HG03039 (cell line): ENCODE data around the gene ZNF407.

ENCODE experiments used
- ATAC-seq: cut with Tn5 transposase; IDR thresholded peaks from one replicate; pipeline ENCODE4 v1.9.1; 2021; ENCODE audit warnings: mild to moderate bottlenecking, moderate library complexity; ENCODE audit not compliant: unreplicated experiment

ZNF407 gene

GRCh38 chr18:74784752-74785151 is 187.1 kb downstream of the ZNF407 start:
- no peak for ATAC-seq

DNA sequence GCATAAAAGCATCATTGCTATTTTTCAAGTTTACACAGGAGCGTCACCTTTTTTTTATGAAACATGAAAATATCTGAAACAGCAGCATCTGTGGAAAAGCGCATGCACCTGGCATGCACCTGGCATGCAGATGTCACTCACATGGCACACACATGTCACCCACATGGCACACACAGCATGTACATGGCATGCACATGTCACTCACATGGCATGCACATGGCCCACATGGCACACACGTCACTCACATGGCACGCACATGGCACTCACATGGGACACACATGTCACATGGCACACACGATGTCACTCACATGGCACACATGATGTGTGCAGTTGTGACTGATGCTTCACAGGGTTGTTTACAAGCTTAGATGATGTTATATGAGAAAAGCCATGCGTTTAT is 188.0 kb downstream of the ZNF407 start:
- ATAC-seq = no peak

GRCh38 chr18:74788657-74789056 is 191.0 kb downstream of the ZNF407 start:
- ATAC-seq = no peak

DNA sequence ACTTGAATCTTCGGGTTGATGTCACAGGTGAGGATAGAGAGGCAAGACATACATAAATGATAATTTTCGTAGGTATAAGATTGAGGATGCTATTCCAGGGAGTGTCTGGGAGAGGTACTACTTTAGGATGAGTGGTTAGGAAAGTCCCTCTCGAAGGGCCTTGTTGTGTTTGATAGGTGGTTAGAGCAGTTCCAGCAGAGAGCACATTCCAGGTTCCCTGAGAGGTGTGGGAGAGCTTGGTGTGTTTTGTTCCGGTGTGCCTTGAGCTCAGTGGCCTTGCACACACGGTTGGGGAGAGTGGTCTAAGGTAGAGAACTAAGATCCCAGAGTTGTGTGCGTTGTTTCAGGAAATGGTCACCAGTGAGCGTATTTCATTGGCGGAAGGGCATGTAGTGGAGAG is 191.4 kb downstream of the ZNF407 start:
- ATAC-seq = no peak

- ATAC-seq = no peak
These were observed 192.8 kb downstream of the ZNF407 start for GRCh38 chr18:74790451-74790850.

- ATAC-seq = no peak
These were observed 194.0 kb downstream of the ZNF407 start for GRCh38 chr18:74791501-74792194.

DNA sequence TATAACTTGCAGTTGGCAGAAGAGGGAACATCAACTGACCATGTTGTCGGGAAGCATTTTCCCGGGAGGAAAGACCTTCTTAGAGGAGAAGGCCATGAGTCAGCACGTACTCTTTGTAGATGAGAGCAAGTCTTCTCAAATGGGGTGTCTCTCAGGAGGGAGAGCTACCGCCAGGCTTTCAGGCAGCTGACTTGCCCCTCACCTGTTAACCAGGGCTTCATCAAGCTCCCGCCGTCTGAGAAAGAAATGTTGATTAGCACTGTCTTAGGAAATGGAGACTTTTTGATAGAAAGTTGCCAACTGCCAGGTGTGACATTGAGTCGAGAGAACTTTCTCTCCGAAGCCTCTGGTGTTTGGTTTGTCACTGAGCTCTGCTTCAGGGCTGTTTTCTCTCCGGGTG is 196.1 kb downstream of the ZNF407 start:
- ATAC-seq = no peak

DNA sequence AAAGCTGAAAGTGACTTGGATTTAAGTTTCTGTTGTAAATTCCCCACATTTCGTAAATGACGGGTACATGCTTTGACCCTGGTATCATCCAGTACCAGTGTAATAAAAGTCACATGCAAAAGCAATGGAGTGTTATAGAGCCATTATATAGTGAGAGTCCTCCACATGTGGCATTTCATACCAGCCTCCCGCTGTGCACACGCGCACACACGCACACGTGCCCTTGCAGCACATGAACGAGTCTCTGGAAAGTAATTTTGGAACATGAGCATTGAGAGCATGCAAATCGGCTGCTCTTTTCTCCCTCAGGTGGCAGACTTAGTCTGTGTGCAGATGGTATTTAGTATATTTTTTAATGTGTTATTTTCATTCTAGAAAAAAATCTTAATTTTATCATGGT is 198.1 kb downstream of the ZNF407 start:
- no peak for ATAC-seq

DNA sequence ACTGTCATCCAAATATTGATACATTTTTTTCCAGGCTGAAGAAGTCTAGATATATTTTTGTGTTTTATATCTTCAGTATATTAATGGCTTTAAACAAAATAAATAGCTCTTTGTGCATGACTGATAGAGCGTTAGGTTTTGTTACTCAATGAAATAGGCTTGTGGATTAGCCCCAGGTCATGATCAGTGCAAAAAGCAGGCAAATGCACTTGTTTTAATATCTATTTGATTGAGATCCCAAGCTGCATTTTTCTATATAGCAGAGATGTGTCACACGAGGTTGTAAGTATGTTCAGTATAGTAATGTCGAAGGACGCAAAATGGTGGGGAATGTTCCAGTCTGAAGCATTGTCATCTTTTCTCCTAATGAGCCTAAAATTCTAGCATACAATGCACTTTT is 198.5 kb downstream of the ZNF407 start:
- ATAC-seq = no peak

GRCh38 chr18:74796841-74797576 is 199.3 kb downstream of the ZNF407 start:
- ATAC-seq = peak; percentile 97

GRCh38 chr18:74797577-74798151 is 200.0 kb downstream of the ZNF407 start:
- peak; percentile 17 for ATAC-seq

DNA sequence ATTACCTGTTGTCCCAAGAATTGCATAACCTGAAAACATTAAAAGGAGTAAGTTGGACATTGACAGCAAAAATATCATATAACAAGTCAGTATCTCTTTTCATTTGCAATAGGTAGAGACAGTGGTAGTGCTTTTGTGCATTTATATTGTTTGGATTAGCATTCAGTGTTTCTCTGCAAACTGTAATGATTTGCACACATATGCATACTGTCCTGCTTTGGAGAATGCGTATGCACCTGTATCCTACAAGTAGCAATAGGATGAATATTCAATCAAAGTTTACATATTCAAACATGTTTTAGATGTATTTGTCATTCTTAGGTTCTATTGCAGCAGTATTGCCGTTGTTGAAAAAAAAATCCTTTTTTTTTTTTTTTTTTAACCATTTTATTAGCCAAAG is 201.9 kb downstream of the ZNF407 start:
- ATAC-seq = no peak

- ATAC-seq = no peak
These were observed 202.4 kb downstream of the ZNF407 start for GRCh38 chr18:74800098-74800497.

DNA sequence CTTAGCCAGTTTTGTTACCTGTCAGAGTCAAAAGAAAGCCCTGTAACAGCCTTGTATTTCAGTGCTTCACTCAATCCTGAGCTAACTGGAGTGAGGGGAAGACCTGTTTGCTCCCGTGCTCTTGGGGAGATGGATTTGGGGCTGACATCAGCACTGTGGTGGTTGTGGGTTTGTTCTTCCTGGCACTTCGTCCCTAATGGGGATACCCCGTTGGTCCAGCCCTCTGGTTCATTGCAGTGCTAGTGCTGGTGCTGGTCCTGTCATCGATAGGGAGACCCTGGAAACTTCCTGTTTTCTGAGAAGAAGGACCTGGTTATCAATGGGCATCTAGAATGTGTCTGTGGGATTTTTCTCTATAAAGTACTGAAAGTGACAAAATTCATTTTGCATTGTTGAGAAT is 205.4 kb downstream of the ZNF407 start:
- ATAC-seq = no peak

DNA sequence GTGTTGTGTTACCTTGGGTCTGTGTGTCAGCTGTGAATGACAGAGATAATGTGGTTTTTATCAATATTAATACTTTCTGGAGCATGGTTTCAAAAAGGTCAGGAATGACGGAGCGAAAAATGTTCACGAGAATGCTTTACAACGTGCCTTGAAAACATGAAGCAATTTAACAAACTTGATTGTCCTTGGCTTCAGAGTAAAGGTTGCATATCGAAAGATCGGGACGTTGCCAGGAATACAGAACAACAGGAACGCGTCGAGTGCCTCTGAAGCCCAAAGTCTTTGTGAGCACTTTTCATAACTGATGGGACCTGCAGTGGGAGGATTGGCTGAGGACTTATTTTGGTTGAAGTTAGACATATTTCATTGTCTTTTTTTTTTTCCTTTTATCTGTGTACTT is 206.1 kb downstream of the ZNF407 start:
- no peak for ATAC-seq

DNA sequence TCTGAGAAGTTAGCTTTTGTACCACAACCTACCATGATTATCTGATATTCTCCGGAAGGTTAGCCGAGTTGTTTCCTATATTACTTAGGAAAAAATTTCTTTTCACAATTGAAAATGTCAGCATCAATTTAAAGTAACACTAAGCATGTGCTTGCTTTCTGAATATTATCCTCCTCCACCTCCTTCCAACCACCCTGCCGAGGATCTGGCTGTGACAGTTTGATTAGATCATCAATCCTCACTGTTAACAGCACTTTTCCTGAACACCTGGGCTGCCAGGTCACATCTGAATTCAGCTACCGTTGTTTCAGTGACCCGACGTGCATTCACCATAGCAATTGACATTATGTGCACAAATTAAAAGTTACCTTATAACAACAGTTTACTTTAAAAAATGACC is 207.0 kb downstream of the ZNF407 start:
- no peak for ATAC-seq

GRCh38 chr18:74806073-74806472 is 208.4 kb downstream of the ZNF407 start:
- ATAC-seq = no peak

DNA sequence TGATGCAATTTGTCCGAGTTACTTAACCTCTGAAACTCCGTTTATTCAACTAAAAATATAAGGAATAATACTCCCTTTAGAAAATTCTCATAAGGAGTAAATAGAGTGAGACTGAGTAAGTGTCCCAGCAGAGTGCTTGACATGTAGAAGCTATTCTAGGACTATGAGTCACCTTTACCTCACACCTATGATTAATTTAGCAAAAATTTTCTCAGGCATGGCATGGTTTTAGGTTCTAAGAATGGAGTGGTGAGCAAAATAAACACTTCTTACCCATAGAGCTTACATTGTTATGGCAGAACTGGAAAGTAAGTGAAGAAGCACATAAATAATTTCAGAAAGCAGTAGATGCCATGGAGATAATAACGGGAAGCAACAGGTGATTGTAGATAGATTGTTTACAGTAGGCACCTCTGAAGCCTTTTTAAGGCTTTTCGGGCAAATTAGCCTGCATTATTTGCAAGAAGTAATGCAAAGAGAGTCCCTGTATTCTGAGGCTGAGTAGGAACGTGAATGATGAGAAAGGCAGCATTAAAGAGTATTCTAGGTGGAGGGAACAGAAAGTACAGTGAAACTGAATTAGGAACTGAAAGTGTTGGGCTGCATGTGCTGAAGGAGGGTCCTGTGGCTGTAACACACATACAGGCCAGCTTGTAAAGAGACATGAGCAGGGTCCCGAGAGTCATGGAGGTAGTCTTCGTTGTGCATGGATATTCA is 209.2 kb downstream of the ZNF407 start:
- ATAC-seq = peak; percentile 98

DNA sequence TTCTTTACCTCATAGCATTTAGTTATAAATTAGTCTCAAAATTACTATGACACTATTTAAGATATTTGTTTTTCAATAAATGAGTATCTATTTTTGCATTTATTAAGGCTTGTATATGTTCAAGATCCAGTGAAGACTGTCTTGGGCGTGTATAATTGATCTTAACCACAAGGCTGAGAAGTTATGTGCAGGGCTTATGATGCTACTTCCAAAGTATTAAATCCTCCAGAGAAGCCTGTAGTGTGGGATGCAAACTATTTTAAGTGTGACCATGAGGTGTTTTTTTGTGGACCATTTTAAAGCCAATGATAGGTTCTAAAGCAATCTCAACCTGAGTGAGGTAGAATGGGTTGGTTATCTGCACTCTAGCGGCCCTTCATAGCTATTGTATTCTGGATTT is 219.9 kb downstream of the ZNF407 start:
- ATAC-seq = no peak

- no peak for ATAC-seq
These were observed 221.0 kb downstream of the ZNF407 start for GRCh38 chr18:74818516-74819175.

DNA sequence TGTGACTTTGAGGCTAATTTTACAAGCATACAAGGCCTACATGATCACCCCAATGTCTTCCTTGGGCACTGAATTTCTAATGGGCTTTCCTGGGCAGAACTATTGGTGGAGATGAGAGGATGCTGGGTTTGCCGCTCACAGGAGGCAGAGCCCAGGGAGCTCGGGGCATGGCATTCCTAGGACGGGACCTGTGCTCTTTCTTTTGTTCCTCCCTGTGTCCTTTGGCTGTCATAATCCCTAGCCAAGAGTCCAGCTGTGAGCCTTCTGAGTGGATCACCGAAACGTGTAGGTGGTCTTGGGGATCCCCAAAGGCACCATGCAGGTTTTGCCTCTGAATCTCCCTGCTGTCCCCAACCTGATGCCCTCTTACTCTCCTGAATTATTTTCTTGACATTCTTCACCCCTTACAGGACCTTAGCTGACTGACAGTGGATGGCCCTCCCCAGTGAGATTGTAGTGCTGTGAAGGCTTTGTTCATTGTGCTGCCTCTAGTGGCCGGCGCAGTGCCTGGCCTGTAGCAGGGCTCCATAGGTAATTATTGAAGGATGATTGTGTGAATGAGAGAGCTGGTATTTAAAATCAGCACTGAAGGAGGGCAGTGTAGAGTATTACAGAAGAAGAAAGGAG is 221.9 kb downstream of the ZNF407 start:
- peak; percentile 89 for ATAC-seq
